AG10803 (cell line): ENCODE data around the gene CACNG6.

Experiments used
- DNase-seq: peaks from one replicate; pipeline ENCODE4 v3.0.0; 2010; ENCODE audit warnings: low read depth
- H3K4me3 ChIP-seq: 2 replicates; pipeline ENCODE4 v1.5.1; 2011; ENCODE audit warnings: mild to moderate bottlenecking, low read length, control low read depth
- TF ChIP-seq, protein P1 (sequence below): conservative IDR thresholded peaks from 2 replicates; pipeline ENCODE4 v1.5.1; 2011; ENCODE audit warnings: mild to moderate bottlenecking, low read length, control low read depth, inconsistent platforms

Gene CACNG6

DNA sequence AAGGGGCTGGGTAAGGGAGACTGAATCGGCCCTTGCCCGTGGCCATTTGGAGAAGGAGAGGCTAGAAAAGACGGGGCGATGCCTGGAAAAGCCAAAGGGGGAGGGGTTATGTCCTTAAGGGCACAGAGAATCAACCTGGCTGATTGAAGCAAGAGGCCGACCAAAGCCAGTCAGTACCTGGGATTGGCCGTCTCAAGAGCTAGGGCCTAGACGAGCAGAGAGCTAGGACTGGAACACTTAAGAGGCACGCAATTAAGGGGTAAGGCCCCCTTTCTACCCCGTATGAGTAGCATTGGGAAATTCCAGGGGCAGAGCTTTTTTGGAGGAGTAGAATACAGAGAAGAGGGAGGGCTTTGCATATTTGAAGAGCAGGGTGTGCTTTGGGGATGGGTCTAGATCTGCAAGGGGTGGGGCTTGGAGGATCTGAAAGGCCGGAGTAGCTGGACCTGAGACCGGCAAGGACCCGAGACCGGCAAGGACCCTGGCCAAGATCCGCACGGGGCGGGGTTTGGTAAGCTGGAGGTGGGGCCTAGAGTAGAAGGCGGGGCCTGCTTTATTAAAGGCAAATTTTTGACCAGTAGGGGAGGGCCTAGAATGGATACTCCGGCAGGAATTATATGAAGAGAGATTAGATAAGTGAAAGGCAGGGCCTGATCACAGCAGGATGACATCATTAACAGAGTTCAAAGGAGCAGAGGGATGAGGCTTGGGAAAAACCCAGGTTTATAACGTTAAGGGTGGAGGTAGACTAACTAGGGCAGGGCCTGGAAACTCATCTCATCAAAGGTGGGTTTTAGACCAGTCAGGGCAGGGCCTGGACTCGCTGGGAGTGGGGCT, 10.7 kb upstream of the CACNG6 start:
- TF ChIP-seq, protein P1, sequence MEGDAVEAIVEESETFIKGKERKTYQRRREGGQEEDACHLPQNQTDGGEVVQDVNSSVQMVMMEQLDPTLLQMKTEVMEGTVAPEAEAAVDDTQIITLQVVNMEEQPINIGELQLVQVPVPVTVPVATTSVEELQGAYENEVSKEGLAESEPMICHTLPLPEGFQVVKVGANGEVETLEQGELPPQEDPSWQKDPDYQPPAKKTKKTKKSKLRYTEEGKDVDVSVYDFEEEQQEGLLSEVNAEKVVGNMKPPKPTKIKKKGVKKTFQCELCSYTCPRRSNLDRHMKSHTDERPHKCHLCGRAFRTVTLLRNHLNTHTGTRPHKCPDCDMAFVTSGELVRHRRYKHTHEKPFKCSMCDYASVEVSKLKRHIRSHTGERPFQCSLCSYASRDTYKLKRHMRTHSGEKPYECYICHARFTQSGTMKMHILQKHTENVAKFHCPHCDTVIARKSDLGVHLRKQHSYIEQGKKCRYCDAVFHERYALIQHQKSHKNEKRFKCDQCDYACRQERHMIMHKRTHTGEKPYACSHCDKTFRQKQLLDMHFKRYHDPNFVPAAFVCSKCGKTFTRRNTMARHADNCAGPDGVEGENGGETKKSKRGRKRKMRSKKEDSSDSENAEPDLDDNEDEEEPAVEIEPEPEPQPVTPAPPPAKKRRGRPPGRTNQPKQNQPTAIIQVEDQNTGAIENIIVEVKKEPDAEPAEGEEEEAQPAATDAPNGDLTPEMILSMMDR = no peak
- no peak for DNase-seq
- H3K4me3 ChIP-seq = peak overlapping the region; percentile 54

DNA sequence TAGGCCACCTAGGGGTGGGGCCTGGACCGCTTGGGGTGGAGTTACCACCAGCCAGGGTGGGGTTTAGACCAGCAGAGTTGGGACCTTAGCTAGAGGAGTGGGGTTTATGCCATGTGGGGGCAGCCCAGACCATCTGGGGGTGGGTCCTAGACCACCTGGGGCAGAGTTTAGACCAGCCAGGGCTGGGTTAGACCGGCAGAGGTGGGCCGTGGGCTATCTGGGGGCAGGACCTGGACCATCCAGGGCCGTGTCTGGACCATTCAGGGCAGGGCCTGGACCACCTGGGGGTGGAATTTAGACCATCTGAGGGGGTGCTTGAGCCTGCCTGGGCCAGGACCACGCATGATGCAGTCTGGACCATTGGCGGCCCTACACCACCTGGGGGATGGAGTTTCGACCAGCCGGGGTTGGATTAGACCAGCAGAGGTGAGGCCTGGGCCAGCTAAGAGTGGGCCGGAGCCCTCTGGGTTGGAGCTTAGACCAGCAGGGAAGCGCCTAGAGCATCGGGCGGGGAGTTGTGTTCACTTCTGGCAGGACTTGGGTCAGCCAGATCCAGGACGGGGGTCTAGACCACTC, 10.0 kb upstream of the CACNG6 start:
- no peak overlapping the region for H3K4me3 ChIP-seq
- no peak for DNase-seq
- TF ChIP-seq, protein P1 = no peak

DNA sequence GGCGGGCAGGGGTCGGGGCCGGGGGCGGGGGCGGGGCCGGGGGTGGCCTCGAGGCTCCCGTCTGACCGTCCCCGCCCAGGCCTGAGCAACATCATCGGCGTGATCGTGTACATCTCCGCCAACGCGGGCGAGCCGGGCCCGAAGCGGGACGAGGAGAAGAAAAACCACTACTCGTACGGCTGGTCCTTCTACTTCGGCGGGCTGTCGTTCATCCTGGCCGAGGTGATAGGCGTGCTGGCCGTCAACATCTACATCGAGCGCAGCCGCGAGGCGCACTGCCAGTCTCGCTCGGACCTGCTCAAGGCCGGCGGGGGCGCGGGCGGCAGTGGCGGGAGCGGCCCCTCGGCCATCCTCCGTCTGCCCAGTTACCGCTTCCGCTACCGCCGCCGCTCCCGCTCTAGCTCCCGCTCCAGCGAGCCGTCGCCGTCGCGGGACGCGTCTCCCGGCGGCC, 9.4 kb upstream of the CACNG6 start:
- TF ChIP-seq, protein P1 = no peak
- H3K4me3 ChIP-seq = no peak overlapping the region; the same call in 1 of the 2 replicates
- DNase-seq = no peak

DNA sequence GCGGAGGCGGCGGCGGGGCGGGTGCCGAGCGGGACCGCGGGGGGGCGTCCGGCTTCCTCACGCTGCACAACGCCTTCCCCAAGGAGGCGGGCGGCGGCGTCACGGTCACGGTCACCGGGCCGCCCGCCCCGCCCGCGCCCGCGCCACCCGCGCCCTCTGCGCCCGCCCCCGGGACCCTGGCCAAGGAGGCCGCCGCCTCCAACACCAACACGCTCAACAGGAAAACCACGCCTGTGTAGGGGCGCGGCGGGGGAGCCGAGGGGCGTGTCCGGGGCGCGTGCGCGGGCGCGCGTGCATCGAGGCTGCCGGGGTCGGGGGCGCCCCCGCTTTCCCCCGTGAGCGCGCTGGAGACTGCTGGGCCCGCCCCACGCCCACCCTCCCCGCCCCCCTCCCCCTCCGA, 8.8 kb upstream of the CACNG6 start:
- no peak for DNase-seq
- TF ChIP-seq, protein P1 = no peak
- no peak overlapping the region for H3K4me3 ChIP-seq

DNA sequence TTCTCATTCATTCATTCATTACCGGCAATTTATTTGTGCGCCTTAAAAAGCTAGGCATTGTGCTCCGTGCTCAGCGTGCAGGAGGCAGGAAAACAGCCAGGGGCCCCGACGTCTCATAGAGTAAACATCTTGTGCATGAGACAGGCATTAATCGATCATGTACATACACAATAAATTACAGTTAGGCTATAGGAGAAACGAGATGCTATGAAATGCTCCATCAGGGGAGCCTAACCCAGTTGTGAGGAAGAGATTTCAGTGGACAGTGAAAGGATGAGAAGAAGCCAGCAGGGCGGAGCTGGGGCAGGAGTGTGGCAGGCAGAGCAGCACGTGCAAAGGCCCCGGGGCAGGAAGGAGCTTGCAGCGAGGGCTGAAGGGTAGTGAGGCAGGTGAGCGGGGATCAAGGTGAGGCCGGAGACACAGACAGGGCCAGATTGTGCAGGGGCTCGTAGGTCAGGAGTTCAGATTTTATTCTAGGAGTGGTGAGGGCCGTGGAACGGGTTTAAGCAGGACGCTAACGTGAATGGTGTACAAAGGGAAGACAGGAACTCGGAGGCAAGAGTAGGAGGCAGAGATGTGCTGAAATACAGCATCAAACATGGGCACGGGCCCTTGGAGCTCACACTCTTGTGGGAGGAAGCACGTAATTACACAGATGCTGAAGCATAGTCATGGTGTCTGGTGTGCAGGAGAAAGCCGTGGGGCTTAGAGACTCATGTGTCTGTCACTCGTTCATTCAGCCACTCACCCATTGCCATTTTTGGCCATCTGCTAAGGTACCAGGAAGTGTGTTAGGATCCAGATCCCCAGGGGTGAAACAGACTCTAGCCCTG, 7.8 kb upstream of the CACNG6 start:
- TF ChIP-seq, protein P1 = no peak
- H3K4me3 ChIP-seq = no peak overlapping the region
- DNase-seq = no peak

DNA sequence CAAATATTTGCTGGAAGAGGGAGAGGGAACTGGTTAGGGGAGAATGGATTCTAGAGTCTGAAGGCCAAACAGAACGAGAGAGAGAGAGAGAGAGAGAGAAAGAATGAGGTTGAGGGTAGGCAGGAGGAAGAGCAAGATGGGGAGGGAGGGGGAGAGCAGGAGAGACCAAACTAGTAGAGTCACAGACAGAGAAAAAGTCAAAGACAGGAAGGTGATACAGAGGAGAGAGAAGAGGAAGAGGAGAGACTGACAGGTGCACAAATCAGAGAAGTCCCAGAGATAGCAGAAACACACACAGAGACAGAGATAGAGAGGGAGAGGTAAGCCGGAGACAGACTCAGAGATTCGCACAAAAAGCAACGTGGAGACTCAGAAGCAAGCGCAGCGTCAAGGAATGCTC, 5.6 kb upstream of the CACNG6 start:
- H3K4me3 ChIP-seq = no peak overlapping the region
- TF ChIP-seq, protein P1 = no peak
- DNase-seq = no peak
